GM12892 (cell line): ENCODE results near the gene ATP8A2.

ENCODE experiments used
- POLR2A ChIP-seq: IDR thresholded peaks from 2 replicates; pipeline ENCODE4 v1.6.1; 2011; ENCODE audit warnings: low read depth, low read length, control low read depth
- POLR2AphosphoS5 ChIP-seq: IDR thresholded peaks from 2 replicates; pipeline ENCODE4 v1.6.1; 2011; ENCODE audit warnings: low read depth, low read length, control low read depth

GRCh38 chr13:25329706-25330105 is 42.1 kb upstream of the ATP8A2 start:
- TF ChIP-seq POLR2AphosphoS5 (no peak), POLR2A (no peak)
